ENCODE data around the gene CELF4.

Gene CELF4

GRCh38 chr18:37524498-37525261, 40.9 kb downstream of the CELF4 start:
- H3K36me3 ChIP-seq (ENCODE audit: low read length) = no peaks in the 10 kb centered on the region
- H3K27ac ChIP-seq (ENCODE audit: low read depth, low read length) = no peak overlapping the region
- H3K9me3 ChIP-seq (ENCODE audit: insufficient read depth, low read length) = no peaks in the 10 kb centered on the region
- H3K27me3 ChIP-seq (ENCODE audit: low read length) = no peaks in the 10 kb centered on the region; the same call in 1 of the 2 replicates
- H3F3A ChIP-seq (ENCODE audit: insufficient read depth) = no peaks in the 10 kb centered on the region
- no peak overlapping the region for H3K4me2 ChIP-seq (ENCODE audit: low read depth, low read length, poor library complexity, severe bottlenecking)
- no peak overlapping the region for H3K9ac ChIP-seq (ENCODE audit: low read length)
- TF ChIP-seq EZH2phosphoT487 (conservative IDR thresholded peaks at IDR 0.05; ENCODE audit: low read length) = no peak
- H2AFZ ChIP-seq (ENCODE audit: low read depth, low read length, severe bottlenecking) = no peak overlapping the region
- no peaks in the 10 kb centered on the region for H4K20me1 ChIP-seq (ENCODE audit: low read depth, low read length)
- H3K4me3 ChIP-seq (ENCODE audit: insufficient read depth, low read length, poor library complexity, severe bottlenecking) = no peak overlapping the region
- H3K9me2 ChIP-seq (replicated peaks; ENCODE audit: insufficient read depth, low read length) = no peaks in the 10 kb centered on the region
- H3K79me2 ChIP-seq (ENCODE audit: insufficient read depth, low read length) = no peaks in the 10 kb centered on the region

- no peaks in the 10 kb centered on the region for H3K9me3 ChIP-seq (ENCODE audit: insufficient read depth, low read length)
- no peaks in the 10 kb centered on the region for H3K9me2 ChIP-seq (replicated peaks; ENCODE audit: insufficient read depth, low read length)
- no peak overlapping the region for H3K4me2 ChIP-seq (ENCODE audit: low read depth, low read length, poor library complexity, severe bottlenecking)
- no peak overlapping the region for H3K27ac ChIP-seq (ENCODE audit: low read depth, low read length)
- no peak overlapping the region for H3K4me3 ChIP-seq (ENCODE audit: insufficient read depth, low read length, poor library complexity, severe bottlenecking)
- no peaks in the 10 kb centered on the region for H3K36me3 ChIP-seq (ENCODE audit: low read length)
- H3K79me2 ChIP-seq (ENCODE audit: insufficient read depth, low read length) = no peaks in the 10 kb centered on the region
- H3F3A ChIP-seq (ENCODE audit: insufficient read depth) = no peaks in the 10 kb centered on the region
- H2AFZ ChIP-seq (ENCODE audit: low read depth, low read length, severe bottlenecking) = no peak overlapping the region
- no peaks in the 10 kb centered on the region for H4K20me1 ChIP-seq (ENCODE audit: low read depth, low read length)
- H3K27me3 ChIP-seq (ENCODE audit: low read length) = no peaks in the 10 kb centered on the region; the same call in 1 of the 2 replicates
- TF ChIP-seq CTCF (IDR thresholded peaks at IDR 0.05; ENCODE audit: insufficient read depth, low read length, poor library complexity, severe bottlenecking) (no peak), EZH2phosphoT487 (conservative IDR thresholded peaks at IDR 0.05; ENCODE audit: low read length) (no peak)
- H3K9ac ChIP-seq (ENCODE audit: low read length) = no peak overlapping the region
These were observed 41.5 kb downstream of the CELF4 start for GRCh38 chr18:37524139-37524497.

- TF ChIP-seq CTCF (IDR thresholded peaks at IDR 0.05; ENCODE audit: insufficient read depth, low read length, poor library complexity, severe bottlenecking) = no peak
- TF ChIP-seq EZH2phosphoT487 (conservative IDR thresholded peaks at IDR 0.05; ENCODE audit: low read length) = no peak
- H3K27ac ChIP-seq (ENCODE audit: low read depth, low read length) = no peak overlapping the region
- H4K20me1 ChIP-seq (ENCODE audit: low read depth, low read length) = no peaks in the 10 kb centered on the region
- no peaks in the 10 kb centered on the region for H3F3A ChIP-seq (ENCODE audit: insufficient read depth)
- no peak overlapping the region for H3K4me3 ChIP-seq (ENCODE audit: insufficient read depth, low read length, poor library complexity, severe bottlenecking)
- H3K27me3 ChIP-seq (ENCODE audit: low read length) = no peaks in the 10 kb centered on the region; the same call in 1 of the 2 replicates
- no peak overlapping the region for H2AFZ ChIP-seq (ENCODE audit: low read depth, low read length, severe bottlenecking)
- no peak overlapping the region for H3K4me2 ChIP-seq (ENCODE audit: low read depth, low read length, poor library complexity, severe bottlenecking)
- no peaks in the 10 kb centered on the region for H3K36me3 ChIP-seq (ENCODE audit: low read length)
- H3K9ac ChIP-seq (ENCODE audit: low read length) = no peak overlapping the region
- H3K79me2 ChIP-seq (ENCODE audit: insufficient read depth, low read length) = no peaks in the 10 kb centered on the region
- H3K9me2 ChIP-seq (replicated peaks; ENCODE audit: insufficient read depth, low read length) = no peaks in the 10 kb centered on the region
- no peaks in the 10 kb centered on the region for H3K9me3 ChIP-seq (ENCODE audit: insufficient read depth, low read length)
These were observed 43.8 kb downstream of the CELF4 start for GRCh38 chr18:37521510-37522465.
